GM12878 (cell line): ENCODE data around the gene GRIPAP1. TPM values are rescaled to one million over a fixed set of nuclear protein-coding genes. Genes with fewer than 3 reads are reported as not detected.

Experiments
- E2F8 ChIP-seq: fragments of 450-650 bp; IDR thresholded peaks from 2 replicates; pipeline ENCODE4 v1.6.1; 2018; ENCODE audit warnings: mild to moderate bottlenecking, low read depth, moderate library complexity; ENCODE audit not compliant: partially characterized antibody
- ELK1 ChIP-seq: IDR thresholded peaks from 2 replicates; pipeline ENCODE4 v1.6.1; 2012; ENCODE audit warnings: low read depth, low read length, improper control_type of control experiment
- EZH2 ChIP-seq: IDR thresholded peaks from 2 replicates; pipeline ENCODE4 v1.6.1; 2012; ENCODE audit warnings: low read depth, mild to moderate bottlenecking, control low read depth, inconsistent platforms, low read length, borderline replicate concordance; ENCODE audit not compliant: control insufficient read depth
- GATAD2B ChIP-seq: fragments of 450-650 bp; conservative IDR thresholded peaks from 2 replicates; pipeline ENCODE4 v1.6.1; 2017; ENCODE audit warnings: low read depth, mild to moderate bottlenecking, moderate library complexity
- NFIC ChIP-seq: IDR thresholded peaks from 2 replicates; pipeline ENCODE4 v1.6.1; 2012; ENCODE audit warnings: low read depth, mild to moderate bottlenecking, inconsistent platforms, low read length, moderate library complexity
- NR2F1 ChIP-seq: fragments of 450-650 bp; conservative IDR thresholded peaks from 2 replicates; pipeline ENCODE4 v1.6.1; 2017; ENCODE audit warnings: mild to moderate bottlenecking
- PRDM15 ChIP-seq: fragments of 450-650 bp; formaldehyde crosslinking; IDR thresholded peaks from 2 replicates; pipeline ENCODE4 v1.4.0; 2020; ENCODE audit warnings: mild to moderate bottlenecking, moderate library complexity
- TARDBP ChIP-seq: IDR thresholded peaks from 2 replicates; pipeline ENCODE4 v1.6.1; 2016; ENCODE audit warnings: borderline replicate concordance
- ZBTB4 ChIP-seq: fragments of 450-650 bp; formaldehyde crosslinking; IDR thresholded peaks from 2 replicates; pipeline ENCODE4 v1.4.0; 2022; ENCODE audit warnings: mild to moderate bottlenecking, moderate library complexity
- polyA plus RNA-seq, 11 experiments: library from polyadenylated mRNA; depleted of rRNA in 4 of 11; unstranded in 6 of 11; stranded (reverse) in 5 of 11; fragments of >200 nt; fragmentation: Nextera tagmentation in 4 of 11; fragmentation: Illumina TruSeq in 1 of 11; extraction: Ambion mirVana in 4 of 11; extraction: Trizol in 1 of 11; gene quantifications; 1 replicate in 1 of 11; 2 replicates in 10 of 11; pipeline versions ENCODE4 v1.2.1 to v1.2.3, GENCODE V29; 2011 to 2016; ENCODE audit warnings: inconsistent platforms in 2 of 11, missing spikeins in 2 of 11, low read depth in 1 of 11
- total RNA-seq, 4 experiments: library from RNA; depleted of rRNA in 3 of 4; stranded (reverse); fragments of >200 nt in 3 of 4; fragmentation: Illumina TruSeq in 1 of 4; extraction: Trizol in 1 of 4; gene quantifications; 2 replicates each; pipeline versions ENCODE4 v1.2.1 to v1.2.3, GENCODE V29; 2013 to 2021

GRIPAP1 gene
- total and polyA plus RNA-seq, 10 of the 15 experiments (the other 5 are each of a cell fraction or from before 2014, with no cell fraction given): 4.2 to 44.7 (median 25.8) TPM

- TF ChIP-seq PRDM15 (CRISPR knock-in tag) (no peak), NR2F1 (no peak), TARDBP (no peak), NFIC (no peak), ZBTB4 (no peak), E2F8 (no peak), ELK1 (no peak), GATAD2B (no peak), EZH2 (no peak)
Measured at GRCh38 chrX:48976086-48976485, 26.0 kb downstream of the GRIPAP1 start (continued).
